ENCODE results near the gene MYO18B.

DNA sequence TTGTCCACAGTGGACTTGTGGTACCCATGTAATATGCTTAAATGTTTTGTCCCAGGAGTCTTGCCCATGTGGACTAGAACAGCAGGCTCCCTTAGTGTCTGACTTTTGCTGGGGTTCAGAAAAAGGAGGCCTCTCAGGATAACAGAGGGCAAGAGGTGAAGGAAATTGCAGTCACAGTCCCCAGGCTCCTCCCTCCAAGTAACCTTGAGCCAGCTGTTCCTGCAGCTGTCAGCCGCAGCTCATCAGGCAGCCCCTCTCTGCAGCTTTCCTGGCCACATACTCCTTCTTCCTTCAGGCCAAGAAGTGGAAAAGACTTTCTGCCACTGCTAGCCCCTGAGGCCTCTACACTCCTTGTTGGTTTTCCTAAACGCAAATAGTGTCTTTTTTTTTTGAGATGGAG lies 6.3 kb upstream of the MYO18B start:
- TF ChIP-seq CTCF (IDR thresholded peaks at IDR 0.05; ENCODE audit: low read length) (no peak), EZH2 (optimal IDR thresholded peaks at IDR 0.05; ENCODE audit: low read depth, low read length) (no peak), EZH2phosphoT487 (IDR thresholded peaks at IDR 0.05; ENCODE audit: low read length) (no peak)
